ENCODE results near the gene RPS6KL1.

RPS6KL1 gene

GRCh38 chr14:74947353-74948227 is 24.5 kb upstream of the RPS6KL1 start:
- no peak overlapping the region for H3K4me3 ChIP-seq (ENCODE audit: low read length)
- TF ChIP-seq ZNF274 (IDR thresholded peaks at IDR 0.05; ENCODE audit: low read depth, low read length): no peak

GRCh38 chr14:74946659-74947281 is 23.7 kb upstream of the RPS6KL1 start:
- H3K4me3 ChIP-seq (ENCODE audit: low read length): no peak overlapping the region
- TF ChIP-seq ZNF274 (IDR thresholded peaks at IDR 0.05; ENCODE audit: low read depth, low read length): no peak

GRCh38 chr14:74945852-74946658 is 23.0 kb upstream of the RPS6KL1 start:
- TF ChIP-seq ZNF274 (IDR thresholded peaks at IDR 0.05; ENCODE audit: low read depth, low read length): no peak
- no peak overlapping the region for H3K4me3 ChIP-seq (ENCODE audit: low read length)

GRCh38 chr14:74945261-74945851 is 22.3 kb upstream of the RPS6KL1 start:
- H3K4me3 ChIP-seq (ENCODE audit: low read length): no peak overlapping the region
- no peak for TF ChIP-seq ZNF274 (IDR thresholded peaks at IDR 0.05; ENCODE audit: low read depth, low read length)

GRCh38 chr14:74942608-74943007 is 19.5 kb upstream of the RPS6KL1 start:
- H3K4me3 ChIP-seq (ENCODE audit: low read length): peak overlapping the region; percentile 0; the same call in 1 of the 2 replicates
- no peak for TF ChIP-seq ZNF274 (IDR thresholded peaks at IDR 0.05; ENCODE audit: low read depth, low read length)

- no peak for TF ChIP-seq ZNF274 (IDR thresholded peaks at IDR 0.05; ENCODE audit: low read depth, low read length)
- H3K4me3 ChIP-seq (ENCODE audit: low read length): peak overlapping the region; percentile 0; the same call in 1 of the 2 replicates
Observed at GRCh38 chr14:74942181-74942580, 19.1 kb upstream of the RPS6KL1 start.

- TF ChIP-seq ZNF274 (IDR thresholded peaks at IDR 0.05; ENCODE audit: low read depth, low read length): no peak
- peak overlapping the region; percentile 0; the same call in 1 of the 2 replicates for H3K4me3 ChIP-seq (ENCODE audit: low read length)
Observed at GRCh38 chr14:74941676-74942097, 18.6 kb upstream of the RPS6KL1 start.

- TF ChIP-seq ZNF274 (IDR thresholded peaks at IDR 0.05; ENCODE audit: low read depth, low read length): no peak
- H3K4me3 ChIP-seq (ENCODE audit: low read length): no peak overlapping the region; the same call in 1 of the 2 replicates
Observed at GRCh38 chr14:74940956-74941565, 18.0 kb upstream of the RPS6KL1 start.

- no peak for TF ChIP-seq ZNF274 (IDR thresholded peaks at IDR 0.05; ENCODE audit: low read depth, low read length)
- H3K4me3 ChIP-seq (ENCODE audit: low read length): no peak overlapping the region
Observed at GRCh38 chr14:74938531-74939495, 15.8 kb upstream of the RPS6KL1 start.

- H3K4me3 ChIP-seq (ENCODE audit: low read length): no peak overlapping the region
- TF ChIP-seq ZNF274 (IDR thresholded peaks at IDR 0.05; ENCODE audit: low read depth, low read length): no peak
Observed at GRCh38 chr14:74937171-74937570, 14.1 kb upstream of the RPS6KL1 start.

- no peak for TF ChIP-seq ZNF274 (IDR thresholded peaks at IDR 0.05; ENCODE audit: low read depth, low read length)
- no peak overlapping the region for H3K4me3 ChIP-seq (ENCODE audit: low read length)
Observed at GRCh38 chr14:74936731-74937130, 13.7 kb upstream of the RPS6KL1 start.

GRCh38 chr14:74936151-74936550 is 13.1 kb upstream of the RPS6KL1 start:
- H3K4me3 ChIP-seq (ENCODE audit: low read length): no peak overlapping the region
- TF ChIP-seq ZNF274 (IDR thresholded peaks at IDR 0.05; ENCODE audit: low read depth, low read length): no peak

GRCh38 chr14:74935360-74935680 is 12.3 kb upstream of the RPS6KL1 start:
- no peak for TF ChIP-seq ZNF274 (IDR thresholded peaks at IDR 0.05; ENCODE audit: low read depth, low read length)

More at GRCh38 chr14:74935360-74935680, 12.3 kb upstream of the RPS6KL1 start:
- H3K4me3 ChIP-seq (ENCODE audit: low read length): no peak overlapping the region

Data from GM08714 (cell line).